ENCODE data around the gene KCNG2.
"Not testable (repeated sequence)": the region's sequence is repeated elsewhere in the genome, so short reads cannot be mapped to it uniquely, and the experiment has no call there.

Gene KCNG2

GRCh38 chr18:79749251-79750191 lies 48.2 kb upstream of the KCNG2 start:
- Histone ChIP-seq H3K4me3 (ENCODE audit: insufficient read depth, low read length, poor library complexity, severe bottlenecking) (no peak overlapping the region), H3K9me3 (ENCODE audit: insufficient read depth, low read length) (no peaks in the 10 kb centered on the region), H3K9me2 (replicated peaks; ENCODE audit: insufficient read depth, low read length) (no peaks in the 10 kb centered on the region), H3K9ac (ENCODE audit: low read length) (no peak overlapping the region), H3K27me3 (ENCODE audit: low read length) (no peaks in the 10 kb centered on the region), H3K27ac (ENCODE audit: low read depth, low read length) (no peak overlapping the region), H3F3A (ENCODE audit: insufficient read depth) (no peaks in the 10 kb centered on the region), H2AFZ (ENCODE audit: low read depth, low read length, severe bottlenecking) (no peak overlapping the region), H3K4me2 (ENCODE audit: low read depth, low read length, poor library complexity, severe bottlenecking) (no peak overlapping the region), H3K79me2 (ENCODE audit: insufficient read depth, low read length) (no peaks in the 10 kb centered on the region), H3K36me3 (ENCODE audit: low read length) (no peaks in the 10 kb centered on the region; the same call in 1 of the 2 replicates), H4K20me1 (ENCODE audit: low read depth, low read length) (no peaks in the 10 kb centered on the region)
- no peak for TF ChIP-seq CTCF (IDR thresholded peaks at IDR 0.05; ENCODE audit: insufficient read depth, low read length, poor library complexity, severe bottlenecking)
- TF ChIP-seq EZH2phosphoT487 (conservative IDR thresholded peaks at IDR 0.05; ENCODE audit: low read length), result no peak

DNA sequence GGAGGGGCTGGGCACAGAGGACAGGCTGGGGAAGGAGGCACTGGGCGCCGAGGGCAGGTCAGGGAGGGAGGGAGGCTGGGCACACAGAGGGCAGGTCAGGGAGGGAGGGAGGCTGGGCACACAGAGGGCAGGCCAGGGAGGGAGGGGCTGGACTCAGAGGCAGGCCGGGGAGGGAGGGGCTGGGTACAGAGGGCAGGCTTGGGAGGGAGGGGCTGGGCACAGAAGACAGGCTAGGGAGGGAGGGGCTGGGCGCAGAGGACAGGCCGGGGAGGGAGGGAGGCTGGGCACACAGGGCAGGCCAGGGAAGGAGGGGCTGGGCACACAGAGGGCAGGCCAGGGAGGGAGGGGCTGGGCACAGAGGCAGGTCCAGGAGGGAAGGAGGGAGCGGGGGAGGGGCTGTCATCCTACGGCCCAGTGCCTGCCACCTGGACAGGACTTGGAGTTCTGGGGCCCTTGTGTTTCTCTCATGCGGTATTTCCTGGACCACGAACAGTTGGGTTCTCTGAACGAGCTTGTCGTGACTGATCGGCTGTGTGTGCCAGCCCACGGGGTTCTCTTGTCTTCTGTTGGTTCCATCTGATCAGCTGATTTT lies 46.7 kb upstream of the KCNG2 start:
- H3K79me2 ChIP-seq (ENCODE audit: insufficient read depth, low read length), result no peaks in the 10 kb centered on the region

DNA sequence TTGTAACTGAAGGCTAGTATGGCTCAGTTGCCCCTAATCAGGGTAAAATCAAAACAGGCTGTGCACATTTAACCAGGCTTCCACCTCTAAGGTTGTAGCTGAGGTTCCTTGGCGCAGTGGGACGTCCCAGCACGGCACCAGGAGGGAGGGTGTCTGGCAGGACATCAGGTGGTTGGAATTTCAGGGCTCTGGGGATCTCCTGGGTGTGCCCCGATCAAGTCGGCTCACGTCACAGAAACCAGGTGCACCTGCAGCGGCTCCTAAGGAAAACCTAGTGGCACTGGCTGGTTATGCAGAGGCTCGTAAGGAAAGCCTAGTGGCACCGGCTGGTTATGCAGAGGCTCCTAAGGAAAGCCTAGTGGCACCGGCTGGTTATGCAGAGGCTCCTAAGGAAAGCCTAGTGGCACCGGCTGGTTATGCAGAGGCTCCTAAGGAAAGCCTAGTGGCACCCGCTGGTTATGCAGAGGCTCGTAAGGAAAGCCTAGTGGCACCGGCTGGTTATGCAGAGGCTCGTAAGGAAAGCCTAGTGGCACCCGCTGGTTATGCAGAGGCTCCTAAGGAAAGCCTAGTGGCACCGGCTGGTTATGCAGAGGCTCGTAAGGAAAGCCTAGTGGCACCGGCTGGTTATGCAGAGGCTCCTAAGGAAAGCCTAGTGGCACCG lies 45.7 kb upstream of the KCNG2 start:
- not testable (repeated sequence) for H3K9ac ChIP-seq (ENCODE audit: low read length); H3K36me3 ChIP-seq (ENCODE audit: low read length); H3F3A ChIP-seq (ENCODE audit: insufficient read depth); H4K20me1 ChIP-seq (ENCODE audit: low read depth, low read length); H2AFZ ChIP-seq (ENCODE audit: low read depth, low read length, severe bottlenecking); H3K27me3 ChIP-seq (ENCODE audit: low read length); H3K27ac ChIP-seq (ENCODE audit: low read depth, low read length); H3K9me3 ChIP-seq (ENCODE audit: insufficient read depth, low read length); H3K9me2 ChIP-seq (replicated peaks; ENCODE audit: insufficient read depth, low read length); H3K4me2 ChIP-seq (ENCODE audit: low read depth, low read length, poor library complexity, severe bottlenecking); H3K79me2 ChIP-seq (ENCODE audit: insufficient read depth, low read length); H3K4me3 ChIP-seq (ENCODE audit: insufficient read depth, low read length, poor library complexity, severe bottlenecking)

More for the DNA sequence above, 46.7 kb upstream of the KCNG2 start:
- H3K27ac ChIP-seq (ENCODE audit: low read depth, low read length), result no peak overlapping the region
- no peaks in the 10 kb centered on the region for H3K9me3 ChIP-seq (ENCODE audit: insufficient read depth, low read length)
- no peaks in the 10 kb centered on the region for H3F3A ChIP-seq (ENCODE audit: insufficient read depth)
- H3K36me3 ChIP-seq (ENCODE audit: low read length), result no peaks in the 10 kb centered on the region; the same call in 1 of the 2 replicates
- TF ChIP-seq EZH2phosphoT487 (conservative IDR thresholded peaks at IDR 0.05; ENCODE audit: low read length) (no peak), CTCF (IDR thresholded peaks at IDR 0.05; ENCODE audit: insufficient read depth, low read length, poor library complexity, severe bottlenecking) (no peak)
- no peak overlapping the region for H3K4me3 ChIP-seq (ENCODE audit: insufficient read depth, low read length, poor library complexity, severe bottlenecking)
- no peak overlapping the region for H3K4me2 ChIP-seq (ENCODE audit: low read depth, low read length, poor library complexity, severe bottlenecking)
- no peak overlapping the region for H3K9ac ChIP-seq (ENCODE audit: low read length)
- H3K27me3 ChIP-seq (ENCODE audit: low read length), result no peaks in the 10 kb centered on the region
- no peak overlapping the region for H2AFZ ChIP-seq (ENCODE audit: low read depth, low read length, severe bottlenecking)
- H4K20me1 ChIP-seq (ENCODE audit: low read depth, low read length), result no peaks in the 10 kb centered on the region
- H3K9me2 ChIP-seq (replicated peaks; ENCODE audit: insufficient read depth, low read length), result no peaks in the 10 kb centered on the region

DNA sequence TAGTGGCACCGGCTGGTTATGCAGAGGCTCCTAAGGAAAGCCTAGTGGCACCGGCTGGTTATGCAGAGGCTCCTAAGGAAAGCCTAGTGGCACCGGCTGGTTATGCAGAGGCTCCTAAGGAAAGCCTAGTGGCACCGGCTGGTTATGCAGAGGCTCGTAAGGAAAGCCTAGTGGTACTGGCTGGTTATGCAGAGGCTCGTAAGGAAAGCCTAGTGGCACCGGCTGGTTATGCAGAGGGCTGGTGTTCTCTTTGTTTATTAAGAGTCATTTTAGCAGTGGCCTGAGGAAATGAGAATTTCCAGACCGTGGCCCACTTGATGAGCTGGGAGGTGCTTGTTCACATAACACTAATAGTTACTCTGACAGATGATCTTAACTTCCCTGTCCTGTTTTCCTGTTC lies 44.8 kb upstream of the KCNG2 start:
- H3K9ac ChIP-seq (ENCODE audit: low read length); H3K27ac ChIP-seq (ENCODE audit: low read depth, low read length); H3K36me3 ChIP-seq (ENCODE audit: low read length); H2AFZ ChIP-seq (ENCODE audit: low read depth, low read length, severe bottlenecking); H3K9me2 ChIP-seq (replicated peaks; ENCODE audit: insufficient read depth, low read length); H3K4me2 ChIP-seq (ENCODE audit: low read depth, low read length, poor library complexity, severe bottlenecking); H3K9me3 ChIP-seq (ENCODE audit: insufficient read depth, low read length); H3K27me3 ChIP-seq (ENCODE audit: low read length); H3F3A ChIP-seq (ENCODE audit: insufficient read depth); H3K79me2 ChIP-seq (ENCODE audit: insufficient read depth, low read length); H3K4me3 ChIP-seq (ENCODE audit: insufficient read depth, low read length, poor library complexity, severe bottlenecking); H4K20me1 ChIP-seq (ENCODE audit: low read depth, low read length): not testable (repeated sequence)

Measured in SU-DHL-6 (cell line).